Brain pericyte (primary cell): ENCODE data around the gene P2RY14.

Experiments used
- DNase-seq: peaks from one replicate; pipeline ENCODE4 v3.0.0-alpha.2; 2012; ENCODE audit warnings: low read depth, low spot score

Gene P2RY14

GRCh38 chr3:151278230-151278629, at the start of gene P2RY14:
Gene P2RY14 (minus strand): TSS chr3:151278542. CDS start chr3:151214316, 64,226 bp downstream.
- no peak for DNase-seq

GRCh38 chr3:151327571-151328198, 49.3 kb upstream of the P2RY14 start:
- no peak for DNase-seq

- no peak for DNase-seq
Observed at GRCh38 chr3:151322511-151322910, 44.2 kb upstream of the P2RY14 start.

GRCh38 chr3:151321526-151321925, 43.2 kb upstream of the P2RY14 start:
- DNase-seq, result no peak

- no peak for DNase-seq
Observed at GRCh38 chr3:151320131-151320530, 41.8 kb upstream of the P2RY14 start.

GRCh38 chr3:151319628-151320027, 41.3 kb upstream of the P2RY14 start:
- no peak for DNase-seq

GRCh38 chr3:151318991-151319390, 40.6 kb upstream of the P2RY14 start:
- no peak for DNase-seq

- DNase-seq, result no peak
Observed at GRCh38 chr3:151318313-151318712, 40.0 kb upstream of the P2RY14 start.

- DNase-seq, result no peak
Observed at GRCh38 chr3:151316267-151316991, 38.1 kb upstream of the P2RY14 start, which contains the start of gene GPR87. Gene GPR87 (minus strand): TSS chr3:151316820. CDS start chr3:151300100, 16,720 bp downstream.

GRCh38 chr3:151315846-151316245, 37.5 kb upstream of the P2RY14 start:
- DNase-seq, result no peak

GRCh38 chr3:151315136-151315535, 36.8 kb upstream of the P2RY14 start:
- no peak for DNase-seq

GRCh38 chr3:151314593-151314992, 36.3 kb upstream of the P2RY14 start:
- DNase-seq, result no peak

- no peak for DNase-seq
Observed at GRCh38 chr3:151314137-151314536, 35.8 kb upstream of the P2RY14 start.

- DNase-seq, result no peak
Observed at GRCh38 chr3:151312972-151313371, 34.6 kb upstream of the P2RY14 start.

- no peak for DNase-seq
Observed at GRCh38 chr3:151309566-151309965, 31.2 kb upstream of the P2RY14 start.

- DNase-seq, result no peak
Observed at GRCh38 chr3:151307583-151308488, 29.5 kb upstream of the P2RY14 start.

GRCh38 chr3:151307131-151307530, 28.8 kb upstream of the P2RY14 start:
- no peak for DNase-seq

GRCh38 chr3:151306168-151306810, 27.9 kb upstream of the P2RY14 start:
- no peak for DNase-seq

GRCh38 chr3:151305775-151306151, 27.4 kb upstream of the P2RY14 start:
- DNase-seq, result no peak

- peak; percentile 74 for DNase-seq
Observed at GRCh38 chr3:151305060-151305774, 26.9 kb upstream of the P2RY14 start.

GRCh38 chr3:151303751-151304150, 25.4 kb upstream of the P2RY14 start:
- no peak for DNase-seq
